Rectal smooth muscle tissue (tissue), 1 donor: ENCODE data around the gene COX11.

ENCODE experiments used
- H3K27ac ChIP-seq: one replicate; pipeline ENCODE4 v1.7.0; 2013; ENCODE audit warnings: low read depth, low read length, inconsistent platforms
- H3K27me3 ChIP-seq: one replicate; pipeline ENCODE4 v1.7.0; 2013; ENCODE audit warnings: low read length; ENCODE audit not compliant: control insufficient read depth, insufficient read depth
- H3K36me3 ChIP-seq: one replicate; pipeline ENCODE4 v1.7.0; 2013; ENCODE audit warnings: low read length; ENCODE audit not compliant: control insufficient read depth, insufficient read depth
- H3K4me1 ChIP-seq: one replicate; pipeline ENCODE4 v1.7.0; 2013; ENCODE audit warnings: low read length; ENCODE audit not compliant: control insufficient read depth, insufficient read depth
- H3K4me3 ChIP-seq: one replicate; pipeline ENCODE4 v1.7.0; 2013; ENCODE audit warnings: low read length
- H3K9ac ChIP-seq: one replicate; pipeline ENCODE4 v1.7.0; 2013; ENCODE audit warnings: low read length

Gene COX11

GRCh38 chr17:54968262-54968987 lies at the start of gene COX11, which contains the start of gene STXBP4:
TSS of gene COX11 (minus strand) at chr17:54968654. CDS start at chr17:54968646, 8 bp downstream.
TSS of gene STXBP4 (plus strand) at chr17:54968765. CDS start at chr17:54986220, 17,455 bp downstream.
- H3K27me3 ChIP-seq, result no peaks in the 10 kb centered on the region
- peak within 1 kb of the TSS; percentile 84 for H3K27ac ChIP-seq
- peaks cover 14% of the 10 kb centered on the region for H3K4me1 ChIP-seq
- peak within 1 kb of the TSS; percentile 88 for H3K4me3 ChIP-seq
- H3K9ac ChIP-seq, result peak within 1 kb of the TSS; percentile 72
- H3K36me3 ChIP-seq, result no peaks in the 10 kb centered on the region

- no peaks in the 10 kb centered on the region for H3K36me3 ChIP-seq
- H3K27ac ChIP-seq, result no peak overlapping the region
- no peak overlapping the region for H3K4me3 ChIP-seq
- H3K9ac ChIP-seq, result no peak overlapping the region
- no peaks in the 10 kb centered on the region for H3K27me3 ChIP-seq
- no peaks in the 10 kb centered on the region for H3K4me1 ChIP-seq
Measured at GRCh38 chr17:55005520-55005919, 37.1 kb upstream of the COX11 start.

GRCh38 chr17:55004484-55004883 lies 36.0 kb upstream of the COX11 start:
- Histone ChIP-seq H3K36me3 (no peaks in the 10 kb centered on the region), H3K27me3 (no peaks in the 10 kb centered on the region), H3K27ac (no peak overlapping the region), H3K4me1 (no peaks in the 10 kb centered on the region), H3K9ac (no peak overlapping the region), H3K4me3 (no peak overlapping the region)

- Histone ChIP-seq H3K4me3 (no peak overlapping the region), H3K36me3 (no peaks in the 10 kb centered on the region), H3K4me1 (no peaks in the 10 kb centered on the region), H3K27ac (no peak overlapping the region), H3K27me3 (no peaks in the 10 kb centered on the region), H3K9ac (no peak overlapping the region)
Measured at GRCh38 chr17:55002458-55002857, 34.0 kb upstream of the COX11 start.

GRCh38 chr17:54996441-54996840 lies 28.0 kb upstream of the COX11 start:
- Histone ChIP-seq H3K36me3 (no peaks in the 10 kb centered on the region), H3K4me3 (no peak overlapping the region), H3K27ac (no peak overlapping the region), H3K4me1 (no peaks in the 10 kb centered on the region), H3K27me3 (no peaks in the 10 kb centered on the region), H3K9ac (no peak overlapping the region)

- Histone ChIP-seq H3K4me3 (no peak overlapping the region), H3K27ac (no peak overlapping the region), H3K4me1 (no peaks in the 10 kb centered on the region), H3K27me3 (no peaks in the 10 kb centered on the region), H3K36me3 (no peaks in the 10 kb centered on the region), H3K9ac (no peak overlapping the region)
Measured at GRCh38 chr17:54992797-54993639, 24.6 kb upstream of the COX11 start.

- Histone ChIP-seq H3K9ac (no peak overlapping the region), H3K27ac (no peak overlapping the region), H3K4me1 (no peaks in the 10 kb centered on the region), H3K4me3 (no peak overlapping the region), H3K36me3 (no peaks in the 10 kb centered on the region), H3K27me3 (no peaks in the 10 kb centered on the region)
Measured at GRCh38 chr17:54991567-54991966, 23.1 kb upstream of the COX11 start.

GRCh38 chr17:54990118-54990517 lies 21.7 kb upstream of the COX11 start:
- H3K9ac ChIP-seq, result no peak overlapping the region
- H3K27ac ChIP-seq, result no peak overlapping the region
- H3K4me1 ChIP-seq, result no peaks in the 10 kb centered on the region
- H3K4me3 ChIP-seq, result no peak overlapping the region
- H3K36me3 ChIP-seq, result no peaks in the 10 kb centered on the region
- H3K27me3 ChIP-seq, result no peaks in the 10 kb centered on the region

- Histone ChIP-seq H3K27ac (no peak overlapping the region), H3K9ac (no peak overlapping the region), H3K36me3 (no peaks in the 10 kb centered on the region), H3K4me1 (no peaks in the 10 kb centered on the region), H3K27me3 (no peaks in the 10 kb centered on the region), H3K4me3 (no peak overlapping the region)
Measured at GRCh38 chr17:54985476-54985875, 17.0 kb upstream of the COX11 start.

GRCh38 chr17:54983260-54983659 lies 14.8 kb upstream of the COX11 start:
- Histone ChIP-seq H3K36me3 (no peaks in the 10 kb centered on the region), H3K9ac (no peak overlapping the region), H3K4me3 (no peak overlapping the region), H3K4me1 (no peaks in the 10 kb centered on the region), H3K27ac (no peak overlapping the region), H3K27me3 (no peaks in the 10 kb centered on the region)

- Histone ChIP-seq H3K36me3 (no peaks in the 10 kb centered on the region), H3K27me3 (no peaks in the 10 kb centered on the region), H3K4me1 (no peaks in the 10 kb centered on the region), H3K27ac (no peak overlapping the region), H3K4me3 (no peak overlapping the region), H3K9ac (no peak overlapping the region)
Measured at GRCh38 chr17:54982399-54982798, 13.9 kb upstream of the COX11 start.

- Histone ChIP-seq H3K27me3 (no peaks in the 10 kb centered on the region), H3K9ac (no peak overlapping the region), H3K4me3 (no peak overlapping the region), H3K4me1 (no peaks in the 10 kb centered on the region), H3K36me3 (no peaks in the 10 kb centered on the region), H3K27ac (no peak overlapping the region)
Measured at GRCh38 chr17:54980375-54980774, 11.9 kb upstream of the COX11 start.
